ENCODE data around the gene TMEM45B. TPM values are rescaled to one million over a fixed set of nuclear protein-coding genes. Genes with fewer than 3 reads are reported as not detected.
"Not testable (repeated sequence)": the region's sequence is repeated elsewhere in the genome, so short reads cannot be mapped to it uniquely, and the experiment has no call there.

The TMEM45B gene
- total RNA-seq, 1 experiment from 2014 or later = not detected

- DNase-seq (ENCODE audit: low read depth) = not testable (repeated sequence)
Measured at GRCh38 chr11:129808241-129808640, 7.4 kb upstream of the TMEM45B start.

GRCh38 chr11:129813231-129813791 is 2.3 kb upstream of the TMEM45B start:
- DNase-seq (ENCODE audit: low read depth) = no peak

- no peak for DNase-seq (ENCODE audit: low read depth)
Measured at GRCh38 chr11:129814244-129815014, 1.2 kb upstream of the TMEM45B start.

DNA sequence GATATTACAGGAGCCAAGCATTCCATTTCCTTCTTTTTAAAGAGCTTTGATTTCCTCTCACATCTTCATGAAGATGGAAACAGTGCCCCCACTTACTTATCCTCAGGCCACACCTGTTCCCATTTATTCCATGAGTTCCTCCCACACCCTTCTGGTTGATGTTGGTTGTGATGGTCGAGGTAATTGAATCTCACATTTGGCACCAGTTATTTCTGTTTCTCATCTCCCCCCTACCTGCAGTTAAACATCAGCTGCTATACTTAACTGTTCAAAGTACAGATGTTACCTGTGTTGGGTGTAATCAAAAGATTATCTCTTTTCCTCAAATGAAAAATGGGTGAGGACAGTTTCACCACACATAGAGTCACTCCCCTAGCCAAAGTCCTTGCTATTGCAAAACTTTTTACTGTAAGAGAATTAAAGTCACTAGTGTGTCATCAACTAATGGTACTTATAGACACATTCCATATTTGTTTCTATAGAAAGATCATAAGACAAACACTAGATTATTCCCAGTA is 1.9 kb downstream of the TMEM45B start:
- DNase-seq (ENCODE audit: low read depth) = no peak

GRCh38 chr11:129818236-129818635 is 2.6 kb downstream of the TMEM45B start:
- not testable (repeated sequence) for DNase-seq (ENCODE audit: low read depth)

GRCh38 chr11:129819237-129819636 is 3.6 kb downstream of the TMEM45B start:
- DNase-seq (ENCODE audit: low read depth) = no peak

DNA sequence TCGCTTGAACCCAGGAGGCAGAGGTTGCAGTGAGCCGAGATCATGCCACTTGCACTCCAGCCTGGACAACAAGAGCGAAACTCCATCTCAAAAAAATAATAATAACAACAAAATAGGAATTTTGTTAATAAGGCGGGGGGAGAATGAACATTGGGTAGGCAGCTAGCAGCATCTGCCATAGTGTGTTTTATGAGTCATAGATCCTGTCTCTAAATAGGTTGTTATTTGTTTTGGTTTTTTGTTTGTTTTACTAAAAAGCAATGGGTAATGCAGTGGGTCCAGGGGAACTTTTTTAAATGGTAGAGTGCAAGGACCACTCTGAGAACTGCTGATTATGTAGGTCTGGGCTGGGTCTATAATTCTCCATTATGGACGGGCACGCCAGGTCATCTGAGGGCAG is 4.6 kb downstream of the TMEM45B start:
- DNase-seq (ENCODE audit: low read depth) = not testable (repeated sequence)

- not testable (repeated sequence) for DNase-seq (ENCODE audit: low read depth)
Measured at GRCh38 chr11:129823281-129823680, 7.6 kb downstream of the TMEM45B start.

DNA sequence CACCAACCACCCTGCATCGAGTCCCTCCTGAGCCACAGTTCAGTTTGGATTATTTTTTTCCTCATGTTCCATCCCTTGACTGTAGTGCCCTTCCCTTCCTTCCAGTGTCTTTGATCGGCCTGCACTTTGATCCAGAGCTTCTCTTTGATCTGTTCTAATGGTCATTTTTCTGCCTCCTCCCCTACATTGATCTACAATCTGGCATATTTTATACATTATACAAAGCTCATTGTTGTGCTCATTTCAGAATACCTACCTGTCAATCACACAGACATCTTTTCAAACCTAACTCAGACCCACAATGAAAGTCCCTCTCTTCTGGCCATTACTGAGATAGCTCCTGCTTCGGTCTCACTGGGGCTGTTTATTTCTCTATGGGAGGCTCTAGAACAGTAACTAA is 8.2 kb downstream of the TMEM45B start:
- not testable (repeated sequence) for DNase-seq (ENCODE audit: low read depth)

DNA sequence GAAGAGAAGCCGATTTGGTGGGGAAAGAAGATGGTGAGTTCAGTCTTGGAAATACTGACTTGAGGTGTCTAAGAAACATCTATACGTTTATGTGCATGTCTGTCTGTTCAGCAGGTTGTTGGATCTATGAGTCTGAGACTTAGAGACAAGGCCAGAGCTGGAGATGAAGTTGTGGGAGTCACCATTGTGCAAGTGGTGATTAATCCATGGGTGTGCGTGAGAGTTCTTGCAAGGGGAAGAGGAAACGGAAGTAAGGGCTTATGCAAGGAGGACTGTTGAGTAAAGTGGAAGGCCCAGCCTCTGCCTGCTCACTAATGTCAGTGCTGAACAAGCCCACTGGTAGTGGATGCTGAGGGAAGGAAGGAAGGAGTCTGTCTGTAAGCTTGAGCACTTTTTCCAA is 9.7 kb downstream of the TMEM45B start:
- peak; percentile 66 for DNase-seq (ENCODE audit: low read depth)

DNA sequence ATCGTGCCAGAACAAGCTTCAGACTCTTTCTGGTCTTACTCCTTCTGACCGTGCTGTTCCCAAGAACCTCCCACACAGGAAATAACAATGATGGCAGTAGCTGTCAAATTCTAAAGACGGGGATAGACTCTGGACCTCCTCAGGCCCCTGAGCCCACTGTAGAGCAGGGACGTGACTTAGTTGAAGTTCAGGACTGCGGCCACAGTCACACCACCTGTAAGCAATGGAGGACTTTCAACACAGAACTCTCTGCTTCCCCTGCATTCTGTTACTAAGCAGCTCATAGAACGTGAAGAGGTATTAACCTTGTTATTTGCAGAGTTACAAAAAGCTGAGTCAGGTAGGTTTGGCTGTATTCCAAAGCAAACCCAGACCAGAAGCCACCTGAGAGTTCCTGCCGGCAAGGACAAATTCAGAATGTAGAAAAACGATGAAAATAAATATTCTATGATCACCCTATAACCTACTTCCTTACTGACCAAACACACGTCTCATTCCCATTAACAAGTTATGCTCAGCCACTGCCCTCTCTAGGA is 12.7 kb downstream of the TMEM45B start:
- peak; percentile 21 for DNase-seq (ENCODE audit: low read depth)

GRCh38 chr11:129829497-129829896 is 13.8 kb downstream of the TMEM45B start:
- DNase-seq (ENCODE audit: low read depth) = peak; percentile 46

DNA sequence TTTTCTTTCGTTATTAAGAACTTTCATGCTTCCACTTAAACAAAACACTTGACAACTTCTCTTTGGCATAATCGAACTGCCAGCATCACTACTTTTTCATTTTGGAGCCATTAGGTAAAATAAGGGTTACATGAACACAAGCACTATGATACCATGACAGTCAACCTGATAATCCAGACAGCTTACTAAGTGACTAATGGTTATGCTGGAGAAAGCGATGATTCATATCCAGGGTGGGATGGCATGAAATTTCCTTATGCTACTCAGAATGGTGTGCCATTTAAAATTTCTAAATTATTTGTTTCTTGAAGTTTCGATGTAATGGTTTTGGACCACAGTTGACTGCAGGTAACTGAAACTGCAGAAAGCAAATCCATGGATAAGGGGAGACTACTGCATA is 15.6 kb downstream of the TMEM45B start:
- peak; percentile 58 for DNase-seq (ENCODE audit: low read depth)

DNA sequence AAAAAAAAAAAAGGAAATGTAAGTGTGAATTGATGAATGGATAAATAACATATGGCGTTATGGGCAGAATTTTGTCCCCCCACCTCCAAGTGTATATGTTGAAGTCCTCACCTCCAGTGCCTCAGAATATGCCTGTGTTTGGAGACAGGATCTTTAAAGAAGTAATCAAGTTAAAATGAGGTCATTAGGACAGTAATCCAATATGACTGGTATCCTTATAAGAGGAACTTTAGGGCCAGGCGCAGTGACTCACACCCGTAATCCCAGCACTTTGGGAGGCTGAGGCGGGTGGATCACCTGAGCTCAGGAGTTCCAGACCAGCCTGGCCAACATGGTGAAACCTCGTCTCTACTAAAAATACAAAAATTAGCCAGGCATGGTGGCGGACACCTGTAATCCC is 17.6 kb downstream of the TMEM45B start:
- DNase-seq (ENCODE audit: low read depth) = not testable (repeated sequence)

- peak; percentile 81 for DNase-seq (ENCODE audit: low read depth)
Measured at GRCh38 chr11:129836423-129836891, 20.8 kb downstream of the TMEM45B start.

DNA sequence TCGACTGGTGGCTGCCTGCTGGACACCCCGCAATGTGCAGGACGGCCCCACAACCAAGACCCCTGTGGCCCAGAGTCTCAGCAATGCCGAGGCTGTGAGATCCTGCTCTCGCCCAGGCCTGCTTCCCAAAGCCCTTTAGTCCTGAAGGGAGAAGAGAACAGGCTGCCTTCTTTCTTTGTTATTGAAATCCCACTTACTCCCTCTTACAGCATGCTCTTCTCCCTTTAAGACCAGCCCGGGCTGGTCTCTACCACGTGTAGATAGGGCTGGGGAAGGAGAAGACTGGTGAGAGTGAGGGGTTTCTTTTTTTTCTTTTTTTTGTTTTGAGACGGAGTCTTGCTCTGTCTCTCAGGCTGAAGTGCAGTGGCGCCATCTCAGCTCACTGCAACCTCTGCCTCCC is 21.3 kb downstream of the TMEM45B start:
- DNase-seq (ENCODE audit: low read depth) = no peak

- DNase-seq (ENCODE audit: low read depth) = no peak
Measured at GRCh38 chr11:129840236-129840635, 24.6 kb downstream of the TMEM45B start.

DNA sequence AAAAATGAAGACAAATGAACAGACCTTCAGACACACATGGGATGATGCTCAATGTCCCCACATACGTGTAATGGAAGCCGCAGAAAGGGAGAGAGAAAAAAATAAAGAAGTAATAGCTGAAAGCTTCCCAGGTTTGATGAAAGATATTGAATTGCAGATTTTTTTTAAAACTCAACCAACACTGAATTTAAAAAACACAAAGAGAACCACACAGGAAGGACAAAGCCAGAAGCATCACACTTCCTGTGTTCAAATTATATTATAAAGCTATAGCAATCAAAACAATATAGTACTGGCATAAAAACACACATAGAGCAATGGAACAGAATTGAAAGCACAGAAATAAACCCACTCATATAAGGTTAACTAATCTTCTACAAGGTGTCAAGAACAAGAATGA is 26.5 kb downstream of the TMEM45B start:
- DNase-seq (ENCODE audit: low read depth) = no peak

GRCh38 chr11:129846508-129847335 is 31.1 kb downstream of the TMEM45B start:
- peak; percentile 98 for DNase-seq (ENCODE audit: low read depth)

- DNase-seq (ENCODE audit: low read depth) = not testable (repeated sequence)
Measured at GRCh38 chr11:129847361-129847760, 31.7 kb downstream of the TMEM45B start.

GRCh38 chr11:129849447-129850130 is 33.9 kb downstream of the TMEM45B start:
- no peak for DNase-seq (ENCODE audit: low read depth)
